ENCODE results near the gene KCNJ10.

- TF ChIP-seq, protein P1, sequence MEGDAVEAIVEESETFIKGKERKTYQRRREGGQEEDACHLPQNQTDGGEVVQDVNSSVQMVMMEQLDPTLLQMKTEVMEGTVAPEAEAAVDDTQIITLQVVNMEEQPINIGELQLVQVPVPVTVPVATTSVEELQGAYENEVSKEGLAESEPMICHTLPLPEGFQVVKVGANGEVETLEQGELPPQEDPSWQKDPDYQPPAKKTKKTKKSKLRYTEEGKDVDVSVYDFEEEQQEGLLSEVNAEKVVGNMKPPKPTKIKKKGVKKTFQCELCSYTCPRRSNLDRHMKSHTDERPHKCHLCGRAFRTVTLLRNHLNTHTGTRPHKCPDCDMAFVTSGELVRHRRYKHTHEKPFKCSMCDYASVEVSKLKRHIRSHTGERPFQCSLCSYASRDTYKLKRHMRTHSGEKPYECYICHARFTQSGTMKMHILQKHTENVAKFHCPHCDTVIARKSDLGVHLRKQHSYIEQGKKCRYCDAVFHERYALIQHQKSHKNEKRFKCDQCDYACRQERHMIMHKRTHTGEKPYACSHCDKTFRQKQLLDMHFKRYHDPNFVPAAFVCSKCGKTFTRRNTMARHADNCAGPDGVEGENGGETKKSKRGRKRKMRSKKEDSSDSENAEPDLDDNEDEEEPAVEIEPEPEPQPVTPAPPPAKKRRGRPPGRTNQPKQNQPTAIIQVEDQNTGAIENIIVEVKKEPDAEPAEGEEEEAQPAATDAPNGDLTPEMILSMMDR (conservative IDR thresholded peaks at IDR 0.05; ENCODE audit: low read length) = no peak
- TF ChIP-seq EZH2phosphoT487 (IDR thresholded peaks at IDR 0.05; ENCODE audit: borderline replicate concordance) = no peak
These were observed 23.1 kb upstream of the KCNJ10 start for GRCh38 chr1:160093069-160093395.
